ENCODE data around the gene SDHAF2.

- TF ChIP-seq REST (IDR thresholded peaks at IDR 0.05; ENCODE audit: insufficient read depth in 1 of 2, low read depth in 2 of 2, low read length in 1 of 2) (no peak), CTCF (IDR thresholded peaks at IDR 0.05) (no peak), SIN3A (IDR thresholded peaks at IDR 0.05; ENCODE audit: borderline replicate concordance, insufficient read depth, low read depth, low read length) (no peak)
These were observed 24.6 kb downstream of the SDHAF2 start for GRCh38 chr11:61454520-61454919.

All from Panc1 (cell line).